HEK293 (cell line): ENCODE results near the gene CD2.

Experiments used
- CTCF ChIP-seq: fragments of 450-650 bp; formaldehyde crosslinking; IDR thresholded peaks from 2 replicates; pipeline ENCODE4 v1.5.1; 2016; ENCODE audit warnings: missing biosample characterization, missing genetic modification characterization
- GLI2 ChIP-seq: fragments of 450-650 bp; formaldehyde crosslinking; IDR thresholded peaks from 2 replicates; pipeline ENCODE4; 2017; ENCODE audit warnings: missing biosample characterization, missing genetic modification characterization, low read depth, borderline replicate concordance
- TCF7L2 ChIP-seq: IDR thresholded peaks from 2 replicates; pipeline ENCODE4 v1.6.1; 2011; ENCODE audit warnings: low read depth, mild to moderate bottlenecking, inconsistent platforms, low read length, moderate library complexity, borderline replicate concordance
- ZBTB1 ChIP-seq: fragments of 450-650 bp; formaldehyde crosslinking; IDR thresholded peaks from 2 replicates; pipeline ENCODE4 v1.5.1; 2016; ENCODE audit warnings: missing biosample characterization, missing genetic modification characterization
- ZNF140 ChIP-seq: fragments of 450-650 bp; formaldehyde crosslinking; IDR thresholded peaks from 2 replicates; pipeline ENCODE4 v1.5.1; 2016; ENCODE audit warnings: missing biosample characterization, missing genetic modification characterization
- ZNF692 ChIP-seq: fragments of 450-650 bp; formaldehyde crosslinking; IDR thresholded peaks from 2 replicates; pipeline ENCODE4 v1.5.1; 2016; ENCODE audit warnings: missing biosample characterization, missing genetic modification characterization

GRCh38 chr1:116767782-116768382 is 13.7 kb downstream of the CD2 start:
- TF ChIP-seq ZNF692 (tag by site-specific recombination) (no peak), ZNF140 (tag by site-specific recombination) (no peak), CTCF (tag by site-specific recombination) (no peak), ZBTB1 (tag by site-specific recombination) (no peak), TCF7L2 (no peak), GLI2 (tag by site-specific recombination) (no peak)
